Upper lobe of right lung (tissue), 1 donor: ENCODE measurements around the gene USB1. TPM values are rescaled to one million over a fixed set of nuclear protein-coding genes. Genes with fewer than 3 reads are reported as not detected.

ENCODE experiments used
- ATAC-seq: fragments of 200-7000 bp; cut with Tn5 transposase; one replicate; pipeline ENCODE4 v1.9.1; 2020; ENCODE audit warnings: mild to moderate bottlenecking, moderate library complexity
- DNase-seq: peaks from one replicate; pipeline ENCODE4 v3.0.0-alpha.2; 2020
- H3K27ac ChIP-seq: fragments of 200-600 bp; one replicate; pipeline ENCODE4 v1.8.0; 2022
- H3K27me3 ChIP-seq: fragments of 200-600 bp; one replicate; pipeline ENCODE4 v1.8.0; 2022; ENCODE audit warnings: mild to moderate bottlenecking
- H3K36me3 ChIP-seq: fragments of 200-600 bp; one replicate; pipeline ENCODE4 v1.8.0; 2022
- H3K4me1 ChIP-seq: fragments of 200-600 bp; one replicate; pipeline ENCODE4 v1.8.0; 2022
- H3K4me3 ChIP-seq: fragments of 200-600 bp; one replicate; pipeline ENCODE4 v1.8.0; 2022; ENCODE audit warnings: mild to moderate bottlenecking
- H3K9me3 ChIP-seq: fragments of 200-600 bp; one replicate; pipeline ENCODE4 v1.8.0; 2022
- CTCF ChIP-seq: fragments of 200-600 bp; IDR thresholded peaks from one replicate; pipeline ENCODE4 v1.8.0; 2022; ENCODE audit warnings: antibody characterized with exemption
- intact Hi-C: fragments of 100-400 bp; cut with DNase I; formaldehyde crosslinking; loops from one replicate; pipeline ENCODE4 v1.11.0; 2022
- total RNA-seq: library from RNA; stranded (reverse); fragmentation: NEBNext Ultra II Directional; extraction: Animal tissue kit (Norgen Biotek cat#: 25700); gene quantifications from one replicate; pipeline ENCODE4 v1.2.1, GENCODE V29; 2021
- donor health status: DM: no; HTN: yes; CAD: no; lungs with severe emphysema.

USB1 gene
- total RNA-seq, 1 donor from 2014 or later: 37.4 TPM

- DNase-seq: no peak
- Histone ChIP-seq H3K27me3 (no peaks in the 10 kb centered on the region), H3K27ac (no peak overlapping the region), H3K4me3 (no peak overlapping the region), H3K36me3 (no peaks in the 10 kb centered on the region), H3K9me3 (no peaks in the 10 kb centered on the region), H3K4me1 (peaks cover 12% of the 10 kb centered on the region)
- intact Hi-C loops: no loop called here
- no peak for TF ChIP-seq CTCF
- ATAC-seq: no peak
These were observed 61.6 kb downstream of the USB1 start for GRCh38 chr16:58062821-58063220.

- Histone ChIP-seq H3K36me3 (no peaks in the 10 kb centered on the region), H3K4me1 (peaks cover 12% of the 10 kb centered on the region), H3K9me3 (no peaks in the 10 kb centered on the region), H3K27ac (no peak overlapping the region), H3K27me3 (no peaks in the 10 kb centered on the region), H3K4me3 (no peak overlapping the region)
- intact Hi-C loops: no loop called here
- ATAC-seq (peak; percentile 59), DNase-seq (no peak)
- no peak for TF ChIP-seq CTCF
These were observed 62.3 kb downstream of the USB1 start for GRCh38 chr16:58063377-58064076.

- ATAC-seq (no peak), DNase-seq (no peak)
- intact Hi-C loops: no loop called here
- Histone ChIP-seq H3K4me3 (no peak overlapping the region), H3K9me3 (no peaks in the 10 kb centered on the region), H3K4me1 (no peaks in the 10 kb centered on the region), H3K27me3 (no peaks in the 10 kb centered on the region), H3K36me3 (no peaks in the 10 kb centered on the region), H3K27ac (no peak overlapping the region)
- TF ChIP-seq CTCF: no peak
These were observed 69.4 kb downstream of the USB1 start for GRCh38 chr16:58070585-58070984.

Other genes starting within 250 kb of the USB1 start
- gene KIFC3, start 198.9 kb upstream of the USB1 start, total RNA-seq: 99.1 TPM
- gene CNGB1, start 30.3 kb upstream of the USB1 start, total RNA-seq: not detected
- 10.6 TPM for gene ZNF319, start 735 bp upstream of the USB1 start, total RNA-seq
- 25.2 TPM for gene MMP15, start 24.3 kb downstream of the USB1 start, total RNA-seq
- 24.8 TPM for gene CFAP20, start 128.0 kb downstream of the USB1 start, total RNA-seq
- gene CSNK2A2, start 196.7 kb downstream of the USB1 start, total RNA-seq: 69.0 TPM